Mononuclear cell (primary cell): ENCODE data around the gene ENTREP3. TPM values are rescaled to one million over a fixed set of nuclear protein-coding genes. Genes with fewer than 3 reads are reported as not detected.
"Not testable (repeated sequence)": the region's sequence is repeated elsewhere in the genome, so short reads cannot be mapped to it uniquely, and the experiment has no call there.

ENCODE experiments used
- H3K27me3 ChIP-seq: 2 replicates; pipeline ENCODE4 v1.6.0; 2011; ENCODE audit warnings: low read length, control low read depth; ENCODE audit not compliant: insufficient read depth
- H3K4me1 ChIP-seq: 2 replicates; pipeline ENCODE4 v1.5.1; 2011; ENCODE audit warnings: mild to moderate bottlenecking, low read length, control low read depth; ENCODE audit not compliant: insufficient read depth
- H3K4me3 ChIP-seq: 2 replicates; pipeline ENCODE4 v1.5.1; 2011; ENCODE audit warnings: mild to moderate bottlenecking, low read length, moderate library complexity
- H3K9me3 ChIP-seq: 2 replicates; pipeline ENCODE4 v1.5.1; 2011; ENCODE audit warnings: low read depth, mild to moderate bottlenecking, control low read depth, low read length
- total RNA-seq: library from RNA; depleted of rRNA; stranded (reverse); fragments of >200 nt; gene quantifications from one replicate; pipeline ENCODE4 v1.2.3, GENCODE V29; 2012

ENTREP3 gene
- total RNA-seq, 1 donor = 2.1 TPM

GRCh38 chr1:155227261-155228095 is 27.8 kb downstream of the ENTREP3 start:
- H3K4me1 ChIP-seq = peaks cover 54% of the 10 kb centered on the region
- no peaks in the 10 kb centered on the region for H3K9me3 ChIP-seq
- peak overlapping the region; percentile 51 for H3K4me3 ChIP-seq
- H3K27me3 ChIP-seq = no peaks in the 10 kb centered on the region

DNA sequence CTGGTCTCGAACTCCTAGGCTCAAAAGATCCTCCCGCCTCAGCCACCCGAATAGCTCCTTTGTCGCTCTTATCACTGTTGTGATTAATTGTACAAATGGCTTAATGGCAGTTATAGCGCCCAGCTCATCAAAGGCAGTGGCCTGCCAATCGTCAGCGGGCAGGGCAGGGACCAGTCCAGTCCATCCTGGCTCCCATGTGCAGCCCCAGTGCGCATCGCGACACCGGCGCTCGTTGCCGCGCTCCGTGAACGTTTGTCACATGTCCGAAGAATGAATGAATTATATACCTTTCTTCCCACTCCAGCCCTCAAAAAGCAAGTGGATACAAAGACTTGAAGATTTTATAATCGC is 28.4 kb downstream of the ENTREP3 start:
- no peaks in the 10 kb centered on the region for H3K9me3 ChIP-seq
- peak overlapping the region; percentile 51 for H3K4me3 ChIP-seq
- peaks cover 60% of the 10 kb centered on the region for H3K4me1 ChIP-seq
- no peaks in the 10 kb centered on the region for H3K27me3 ChIP-seq

GRCh38 chr1:155226188-155226909 is 28.9 kb downstream of the ENTREP3 start:
- Histone ChIP-seq H3K27me3 (no peaks in the 10 kb centered on the region), H3K4me1 (peaks cover 64% of the 10 kb centered on the region), H3K4me3 (peak overlapping the region; percentile 51), H3K9me3 (no peaks in the 10 kb centered on the region)

DNA sequence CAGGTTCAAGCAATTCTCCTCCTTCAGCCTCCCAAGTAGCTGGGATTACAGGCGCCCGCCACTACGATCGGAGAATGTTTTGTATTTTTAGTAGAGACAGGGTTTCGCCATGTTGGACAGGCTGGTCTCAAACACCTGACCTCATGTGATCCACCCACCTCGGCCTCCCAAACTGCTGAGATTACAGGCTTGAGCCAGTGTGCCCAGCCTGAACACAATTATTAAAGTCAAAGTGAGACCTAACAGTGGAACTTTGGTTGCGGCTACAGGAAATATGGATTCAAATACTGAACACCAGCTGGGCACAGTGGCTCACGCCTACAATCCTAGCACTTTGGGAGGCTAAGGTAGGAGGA is 29.9 kb downstream of the ENTREP3 start:
- H3K4me1 ChIP-seq = peaks cover 73% of the 10 kb centered on the region
- H3K9me3 ChIP-seq, H3K27me3 ChIP-seq, H3K4me3 ChIP-seq: not testable (repeated sequence)

GRCh38 chr1:155223047-155223446 is 32.2 kb downstream of the ENTREP3 start:
- H3K4me3 ChIP-seq = no peak overlapping the region
- peaks cover 87% of the 10 kb centered on the region for H3K4me1 ChIP-seq
- H3K27me3 ChIP-seq = no peaks in the 10 kb centered on the region
- H3K9me3 ChIP-seq = no peaks in the 10 kb centered on the region

DNA sequence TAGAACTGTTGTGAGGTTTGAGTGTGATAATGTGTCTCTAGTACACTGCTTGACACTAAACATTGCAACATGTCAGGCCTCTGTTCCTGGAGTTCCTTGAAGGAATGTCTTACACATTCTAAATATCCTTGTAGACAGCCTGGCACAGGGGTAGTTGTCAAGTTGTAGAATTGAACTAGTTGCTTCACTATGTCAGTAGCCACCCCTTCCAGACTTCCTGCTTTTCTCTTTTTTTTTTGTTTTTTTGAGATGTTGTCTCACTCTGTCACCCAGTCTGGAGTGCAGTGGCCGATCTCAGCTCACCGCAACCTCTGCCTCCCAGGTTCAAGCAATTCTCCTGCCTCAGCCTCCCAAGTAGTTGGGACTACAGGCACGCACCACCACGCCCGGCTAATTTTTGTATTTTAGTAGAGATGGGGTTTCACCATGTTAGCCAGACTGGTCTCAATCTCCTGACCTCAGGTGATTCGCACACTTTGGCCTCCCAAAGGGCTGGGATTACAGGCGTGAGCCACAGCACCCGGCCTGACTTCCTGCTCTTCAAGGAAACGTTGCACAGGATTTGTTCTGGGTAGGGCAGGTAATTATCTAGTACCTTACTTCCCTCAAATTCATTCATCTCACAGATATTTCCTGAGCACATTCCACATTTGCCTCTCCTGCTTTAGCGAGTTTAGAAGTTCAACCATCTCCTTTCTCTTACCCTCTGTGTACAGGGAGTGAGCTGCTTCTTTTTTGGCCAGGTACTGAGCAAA is 34.9 kb downstream of the ENTREP3 start:
- H3K27me3 ChIP-seq, H3K4me3 ChIP-seq: not testable (repeated sequence)
- peaks cover 69% of the 10 kb centered on the region for H3K4me1 ChIP-seq

GRCh38 chr1:155219592-155220031 is 35.7 kb downstream of the ENTREP3 start:
- Histone ChIP-seq H3K4me3 (no peak overlapping the region), H3K9me3 (no peaks in the 10 kb centered on the region), H3K27me3 (no peaks in the 10 kb centered on the region), H3K4me1 (peaks cover 67% of the 10 kb centered on the region)

More for the DNA sequence above, 34.9 kb downstream of the ENTREP3 start:
- H3K9me3 ChIP-seq = not testable (repeated sequence)

DNA sequence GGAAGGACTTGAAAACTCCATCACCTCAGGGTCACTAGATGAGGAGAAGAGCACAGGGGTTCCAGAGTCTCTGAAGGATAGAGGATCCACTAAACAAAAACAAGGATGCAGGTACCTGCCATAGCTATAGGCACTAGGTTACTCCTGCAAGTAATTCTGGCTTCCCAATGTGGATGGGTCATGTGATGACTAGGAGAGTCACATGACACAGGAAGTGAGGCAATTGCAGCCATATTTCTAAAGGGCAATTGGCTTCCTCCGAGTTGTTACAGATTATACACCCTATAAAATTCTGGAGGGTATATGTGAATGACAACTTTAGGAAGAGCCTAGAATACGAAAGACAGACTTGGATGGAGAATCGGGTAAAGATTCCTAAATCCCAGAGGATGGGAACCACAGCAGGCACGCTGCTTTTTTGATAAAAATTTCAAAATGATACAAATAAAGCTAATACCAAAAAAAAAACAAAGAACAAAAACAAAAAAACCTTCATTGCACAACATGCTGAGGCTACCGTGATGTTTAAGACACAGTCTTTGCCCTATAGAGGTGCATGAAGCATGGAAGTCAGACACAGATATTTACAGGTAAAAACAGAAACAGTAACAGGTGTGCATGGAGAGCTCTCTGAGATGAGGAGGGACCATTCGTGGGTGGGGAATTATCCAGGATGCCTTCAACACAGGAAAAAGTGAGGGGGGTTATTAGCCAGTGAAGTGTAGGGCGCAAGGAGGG is 36.3 kb downstream of the ENTREP3 start:
- H3K4me1 ChIP-seq = peaks cover 61% of the 10 kb centered on the region

DNA sequence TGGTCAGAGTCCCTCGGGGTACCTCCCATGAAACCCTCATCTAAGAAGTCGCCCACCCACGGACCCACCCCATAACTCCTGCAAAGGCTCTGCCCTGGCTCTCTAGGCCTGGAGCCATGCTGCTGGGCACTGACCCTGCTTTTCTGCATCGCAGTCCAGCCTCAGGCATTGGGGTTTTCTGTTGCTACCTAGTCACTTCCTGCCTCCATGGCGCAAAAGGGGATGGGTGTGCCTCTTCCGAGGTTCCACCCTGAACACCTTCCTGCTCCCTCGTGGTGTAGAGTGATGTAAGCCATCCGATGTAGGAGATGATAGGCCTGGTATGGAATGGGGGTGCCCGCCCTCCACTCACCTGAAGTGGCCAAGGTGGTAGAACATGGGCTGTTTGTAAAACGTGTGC is 40.6 kb downstream of the ENTREP3 start:
- H3K4me3 ChIP-seq, H3K27me3 ChIP-seq, H3K9me3 ChIP-seq: not testable (repeated sequence)
- H3K4me1 ChIP-seq = peaks cover 44% of the 10 kb centered on the region

More for the DNA sequence above, 36.3 kb downstream of the ENTREP3 start:
- Histone ChIP-seq H3K4me3 (no peak overlapping the region), H3K9me3 (no peaks in the 10 kb centered on the region), H3K27me3 (no peaks in the 10 kb centered on the region)

GRCh38 chr1:155212051-155212440 is 43.2 kb downstream of the ENTREP3 start:
- not testable (repeated sequence) for H3K4me3 ChIP-seq, H3K27me3 ChIP-seq, H3K9me3 ChIP-seq
- peaks cover 52% of the 10 kb centered on the region for H3K4me1 ChIP-seq

- not testable (repeated sequence) for H3K27me3 ChIP-seq, H3K9me3 ChIP-seq
- Histone ChIP-seq H3K4me1 (peaks cover 56% of the 10 kb centered on the region), H3K4me3 (peak overlapping the region; percentile 23)
Measured at GRCh38 chr1:155211381-155212050, 43.8 kb downstream of the ENTREP3 start.

- no peaks in the 10 kb centered on the region for H3K9me3 ChIP-seq
- H3K4me3 ChIP-seq = peak overlapping the region; percentile 23
- H3K4me1 ChIP-seq = peaks cover 54% of the 10 kb centered on the region
- H3K27me3 ChIP-seq = no peaks in the 10 kb centered on the region
Measured at GRCh38 chr1:155210314-155211104, 44.8 kb downstream of the ENTREP3 start.

- H3K4me1 ChIP-seq = peaks cover 48% of the 10 kb centered on the region
- no peaks in the 10 kb centered on the region for H3K27me3 ChIP-seq
- no peaks in the 10 kb centered on the region for H3K9me3 ChIP-seq
- H3K4me3 ChIP-seq = peak overlapping the region; percentile 77
Measured at GRCh38 chr1:155209312-155209721, 46.0 kb downstream of the ENTREP3 start.
